GM19463 (cell line): ENCODE data around the gene MTREX.

ENCODE experiments used
- ATAC-seq: cut with Tn5 transposase; IDR thresholded peaks from one replicate; pipeline ENCODE4 v1.9.1; 2021; ENCODE audit warnings: mild to moderate bottlenecking, moderate library complexity; ENCODE audit not compliant: unreplicated experiment

The MTREX gene

DNA sequence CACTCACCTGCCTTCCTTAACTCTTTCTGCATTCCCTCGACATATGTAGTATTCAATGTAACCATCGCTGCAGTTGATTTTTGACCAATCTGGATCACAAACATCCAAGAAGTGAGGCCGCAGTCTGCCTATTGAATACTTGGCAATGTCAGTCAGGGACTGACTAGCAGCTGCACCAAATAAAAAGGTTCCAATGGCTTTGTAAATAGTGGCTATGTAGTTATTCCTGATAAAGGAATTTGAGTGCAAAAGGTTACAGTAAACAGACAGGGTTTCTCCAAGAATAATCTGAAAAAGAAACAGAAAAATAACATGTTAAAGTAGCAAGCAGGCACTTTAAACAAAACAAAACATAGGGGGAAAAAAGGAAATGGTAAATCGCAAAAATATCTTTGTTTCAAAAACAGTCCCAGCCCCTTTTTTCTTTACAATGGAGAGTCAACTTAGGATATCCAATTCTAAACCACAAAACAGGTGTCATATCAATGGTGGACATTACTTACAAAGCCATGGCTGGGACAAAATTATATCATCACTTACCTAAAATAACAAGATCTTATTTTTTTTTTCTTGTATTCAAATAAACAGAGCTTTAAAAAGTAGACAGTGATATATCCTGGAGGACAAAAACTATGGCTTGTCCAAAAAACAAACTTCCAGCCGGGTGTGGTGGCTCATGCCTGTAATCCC is 160.2 kb downstream of the MTREX start:
- ATAC-seq = no peak

DNA sequence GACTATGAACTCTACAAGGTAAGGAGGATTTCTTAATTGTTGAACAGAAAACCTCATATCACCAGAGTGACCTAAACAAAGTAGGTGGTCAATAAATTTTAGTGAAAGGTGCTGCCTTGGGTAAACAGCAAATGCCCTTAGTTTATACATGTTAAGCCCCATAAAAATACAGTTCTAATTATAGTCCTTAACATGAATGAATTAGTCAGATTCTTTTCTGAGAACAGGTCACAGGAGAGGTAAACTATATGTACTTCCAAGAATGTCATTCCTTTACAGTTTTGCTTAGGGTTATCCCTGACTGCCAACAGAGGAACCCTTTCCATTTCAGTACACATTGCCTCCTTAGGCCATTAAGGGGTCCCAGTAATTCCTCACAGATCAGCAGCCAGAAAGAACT is 162.1 kb downstream of the MTREX start:
- ATAC-seq = no peak

DNA sequence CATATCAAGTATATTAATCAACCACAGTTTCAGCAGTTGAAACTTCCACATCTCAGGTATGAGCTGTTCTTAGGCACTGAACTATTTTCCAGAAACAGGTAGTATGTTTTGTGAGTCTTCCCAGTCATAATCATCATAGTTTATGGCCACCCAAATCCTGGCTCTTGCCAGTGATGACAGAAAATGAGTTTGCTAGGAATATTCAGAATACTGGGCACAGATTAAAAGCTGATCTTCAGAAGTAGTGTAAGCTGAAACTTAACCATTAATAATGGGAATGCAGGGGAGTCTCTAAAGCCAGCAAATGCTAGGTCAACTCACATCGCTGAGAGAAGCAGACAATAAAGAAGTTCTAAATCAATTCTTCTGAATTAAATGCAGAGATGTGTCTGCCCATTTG is 162.5 kb downstream of the MTREX start:
- ATAC-seq = no peak

DNA sequence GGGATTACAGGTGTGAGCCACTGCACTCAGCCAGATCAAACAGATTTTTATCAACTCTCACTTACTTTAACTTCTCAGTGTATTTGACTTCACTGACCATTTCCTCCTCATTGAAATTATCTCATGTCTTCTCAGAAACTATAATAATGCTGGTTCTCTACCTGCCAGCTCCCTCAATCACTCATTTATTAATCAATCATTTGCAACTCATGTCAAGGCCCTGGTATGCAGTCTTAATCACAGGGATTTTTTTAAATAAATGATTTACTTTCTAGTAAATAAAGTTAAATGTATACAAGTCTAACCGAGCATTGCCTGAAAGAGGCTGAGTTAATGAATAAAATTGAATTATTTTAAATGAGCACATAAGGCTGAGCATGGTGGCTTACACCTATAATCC is 163.7 kb downstream of the MTREX start:
- ATAC-seq = no peak

DNA sequence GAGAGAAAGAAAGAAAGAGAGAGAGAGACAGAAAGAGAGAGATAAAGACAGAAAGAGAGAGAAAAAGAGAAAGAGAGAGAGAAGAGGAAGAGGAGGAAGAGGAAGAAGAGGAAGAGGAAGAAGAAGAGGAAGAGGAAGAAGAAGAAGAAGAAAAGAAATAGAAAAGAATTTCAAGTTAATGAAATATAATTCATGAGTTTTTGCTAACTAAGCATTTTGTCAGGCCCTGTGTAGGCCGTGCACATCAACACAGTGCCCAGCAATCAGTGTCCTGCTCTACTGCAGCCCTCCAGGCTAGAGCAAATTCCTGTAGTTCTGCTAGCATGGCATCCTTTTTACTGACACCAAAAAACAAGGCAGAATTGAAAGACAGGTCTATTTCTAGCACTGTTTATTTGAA is 164.9 kb downstream of the MTREX start:
- no peak for ATAC-seq
